Ishikawa (cell line): ENCODE results near the gene ENOX2.

Experiments
- CEBPB ChIP-seq: IDR thresholded peaks from 2 replicates; pipeline ENCODE4 v1.6.1; 2012
- CREB1 ChIP-seq: IDR thresholded peaks from 2 replicates; pipeline ENCODE4 v1.6.1; 2012; ENCODE audit warnings: low read depth
- EGR1 ChIP-seq: IDR thresholded peaks from 2 replicates; pipeline ENCODE4 v1.6.1; 2012
- EP300 ChIP-seq: IDR thresholded peaks from 2 replicates; pipeline ENCODE4 v1.6.1; 2012; ENCODE audit warnings: borderline replicate concordance
- FOXM1 ChIP-seq: IDR thresholded peaks from 2 replicates; pipeline ENCODE4 v1.6.1; 2012; ENCODE audit warnings: low read depth, borderline replicate concordance
- NFIC ChIP-seq: IDR thresholded peaks from 2 replicates; pipeline ENCODE4 v1.6.1; 2012
- RAD21 ChIP-seq: IDR thresholded peaks from 2 replicates; pipeline ENCODE4 v1.6.1; 2012; ENCODE audit warnings: low read depth
- TAF1 ChIP-seq: IDR thresholded peaks from 2 replicates; pipeline ENCODE4 v1.6.1; 2012; ENCODE audit warnings: low read depth, mild to moderate bottlenecking
- TCF12 ChIP-seq: IDR thresholded peaks from 2 replicates; pipeline ENCODE4 v1.6.1; 2012; ENCODE audit warnings: low read depth
- TEAD4 ChIP-seq: IDR thresholded peaks from 2 replicates; pipeline ENCODE4 v1.6.1; 2012
- YY1 ChIP-seq: IDR thresholded peaks from 2 replicates; pipeline ENCODE4 v1.6.1; 2012; ENCODE audit warnings: low read depth
- ZBTB7A ChIP-seq: IDR thresholded peaks from 2 replicates; pipeline ENCODE4 v1.6.1; 2012; ENCODE audit warnings: low read depth
- TF ChIP-seq, protein P1 (sequence below): IDR thresholded peaks from 2 replicates; pipeline ENCODE4 v1.6.1; 2012
- TF ChIP-seq, protein P2 (sequence below): IDR thresholded peaks from 2 replicates; pipeline ENCODE4 v1.6.1; 2012; ENCODE audit warnings: low read depth, mild to moderate bottlenecking
- TF ChIP-seq, protein P3 (sequence below): IDR thresholded peaks from 2 replicates; pipeline ENCODE4 v1.6.1; 2012

Gene ENOX2

DNA sequence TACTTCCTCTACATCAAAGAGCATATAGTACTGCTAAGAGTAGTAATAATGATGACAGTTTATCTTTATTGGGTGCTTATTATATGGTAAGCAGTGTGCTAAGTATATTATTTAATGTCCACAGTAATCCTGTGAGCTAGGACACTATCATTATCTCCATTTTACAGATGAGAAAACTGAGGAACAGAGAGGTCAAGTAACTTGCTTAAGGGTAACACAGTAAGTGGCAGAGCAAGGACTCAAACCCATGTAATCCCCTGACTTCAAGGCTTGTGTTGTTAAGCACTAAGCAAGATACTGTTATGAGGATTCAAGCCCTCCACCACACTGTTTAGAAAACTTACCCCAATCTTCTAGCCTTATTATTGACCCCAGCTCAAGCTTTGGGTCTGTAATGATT lies 202.4 kb downstream of the ENOX2 start:
- TF ChIP-seq YY1 (no peak), CREB1 (no peak), TEAD4 (no peak), RAD21 (no peak), EGR1 (no peak), NFIC (no peak), ZBTB7A (no peak), FOXM1 (no peak), EP300 (no peak), TAF1 (no peak), TCF12 (no peak), CEBPB (no peak)
- TF ChIP-seq, protein P1, sequence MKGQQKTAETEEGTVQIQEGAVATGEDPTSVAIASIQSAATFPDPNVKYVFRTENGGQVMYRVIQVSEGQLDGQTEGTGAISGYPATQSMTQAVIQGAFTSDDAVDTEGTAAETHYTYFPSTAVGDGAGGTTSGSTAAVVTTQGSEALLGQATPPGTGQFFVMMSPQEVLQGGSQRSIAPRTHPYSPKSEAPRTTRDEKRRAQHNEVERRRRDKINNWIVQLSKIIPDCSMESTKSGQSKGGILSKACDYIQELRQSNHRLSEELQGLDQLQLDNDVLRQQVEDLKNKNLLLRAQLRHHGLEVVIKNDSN: no peak
- TF ChIP-seq, protein P2, sequence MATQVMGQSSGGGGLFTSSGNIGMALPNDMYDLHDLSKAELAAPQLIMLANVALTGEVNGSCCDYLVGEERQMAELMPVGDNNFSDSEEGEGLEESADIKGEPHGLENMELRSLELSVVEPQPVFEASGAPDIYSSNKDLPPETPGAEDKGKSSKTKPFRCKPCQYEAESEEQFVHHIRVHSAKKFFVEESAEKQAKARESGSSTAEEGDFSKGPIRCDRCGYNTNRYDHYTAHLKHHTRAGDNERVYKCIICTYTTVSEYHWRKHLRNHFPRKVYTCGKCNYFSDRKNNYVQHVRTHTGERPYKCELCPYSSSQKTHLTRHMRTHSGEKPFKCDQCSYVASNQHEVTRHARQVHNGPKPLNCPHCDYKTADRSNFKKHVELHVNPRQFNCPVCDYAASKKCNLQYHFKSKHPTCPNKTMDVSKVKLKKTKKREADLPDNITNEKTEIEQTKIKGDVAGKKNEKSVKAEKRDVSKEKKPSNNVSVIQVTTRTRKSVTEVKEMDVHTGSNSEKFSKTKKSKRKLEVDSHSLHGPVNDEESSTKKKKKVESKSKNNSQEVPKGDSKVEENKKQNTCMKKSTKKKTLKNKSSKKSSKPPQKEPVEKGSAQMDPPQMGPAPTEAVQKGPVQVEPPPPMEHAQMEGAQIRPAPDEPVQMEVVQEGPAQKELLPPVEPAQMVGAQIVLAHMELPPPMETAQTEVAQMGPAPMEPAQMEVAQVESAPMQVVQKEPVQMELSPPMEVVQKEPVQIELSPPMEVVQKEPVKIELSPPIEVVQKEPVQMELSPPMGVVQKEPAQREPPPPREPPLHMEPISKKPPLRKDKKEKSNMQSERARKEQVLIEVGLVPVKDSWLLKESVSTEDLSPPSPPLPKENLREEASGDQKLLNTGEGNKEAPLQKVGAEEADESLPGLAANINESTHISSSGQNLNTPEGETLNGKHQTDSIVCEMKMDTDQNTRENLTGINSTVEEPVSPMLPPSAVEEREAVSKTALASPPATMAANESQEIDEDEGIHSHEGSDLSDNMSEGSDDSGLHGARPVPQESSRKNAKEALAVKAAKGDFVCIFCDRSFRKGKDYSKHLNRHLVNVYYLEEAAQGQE: no peak
- TF ChIP-seq, protein P3, sequence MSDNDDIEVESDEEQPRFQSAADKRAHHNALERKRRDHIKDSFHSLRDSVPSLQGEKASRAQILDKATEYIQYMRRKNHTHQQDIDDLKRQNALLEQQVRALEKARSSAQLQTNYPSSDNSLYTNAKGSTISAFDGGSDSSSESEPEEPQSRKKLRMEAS: no peak

DNA sequence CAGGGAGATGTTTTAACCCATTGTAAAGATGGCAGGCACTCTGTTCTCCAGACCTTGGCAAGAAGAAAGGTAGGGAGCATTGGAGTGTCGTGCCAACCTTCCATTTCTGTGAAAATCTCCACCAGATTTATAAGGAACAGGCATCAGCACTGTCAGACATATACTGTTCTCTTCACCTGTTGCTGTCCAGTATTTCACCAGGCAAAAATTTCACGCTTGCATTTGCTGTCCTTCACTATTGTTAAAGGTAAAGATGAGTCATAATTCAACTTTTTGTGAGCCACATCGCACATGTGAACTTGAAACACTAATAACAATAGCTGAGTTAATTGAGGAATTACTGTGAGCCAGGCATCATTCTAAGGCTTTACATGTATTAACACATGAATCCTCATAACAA lies 203.4 kb downstream of the ENOX2 start:
- TF ChIP-seq TCF12: no peak
- TF ChIP-seq YY1: no peak
- no peak for TF ChIP-seq TAF1
- no peak for TF ChIP-seq CREB1
- TF ChIP-seq, protein P2: no peak
- no peak for TF ChIP-seq RAD21

GRCh38 chrX:130696542-130696941 lies 206.5 kb downstream of the ENOX2 start:
- TF ChIP-seq EP300: no peak
- TF ChIP-seq, protein P1: no peak
- TF ChIP-seq, protein P3: no peak
- no peak for TF ChIP-seq YY1
- TF ChIP-seq FOXM1: no peak
- TF ChIP-seq, protein P2: no peak
- no peak for TF ChIP-seq TEAD4
- TF ChIP-seq RAD21: no peak
- TF ChIP-seq EGR1: no peak
- no peak for TF ChIP-seq CREB1
- TF ChIP-seq TAF1: no peak
- TF ChIP-seq ZBTB7A: no peak
- TF ChIP-seq NFIC: no peak
- no peak for TF ChIP-seq TCF12
- no peak for TF ChIP-seq CEBPB

- TF ChIP-seq NFIC: no peak
These were observed 207.1 kb downstream of the ENOX2 start for GRCh38 chrX:130695931-130696330.

DNA sequence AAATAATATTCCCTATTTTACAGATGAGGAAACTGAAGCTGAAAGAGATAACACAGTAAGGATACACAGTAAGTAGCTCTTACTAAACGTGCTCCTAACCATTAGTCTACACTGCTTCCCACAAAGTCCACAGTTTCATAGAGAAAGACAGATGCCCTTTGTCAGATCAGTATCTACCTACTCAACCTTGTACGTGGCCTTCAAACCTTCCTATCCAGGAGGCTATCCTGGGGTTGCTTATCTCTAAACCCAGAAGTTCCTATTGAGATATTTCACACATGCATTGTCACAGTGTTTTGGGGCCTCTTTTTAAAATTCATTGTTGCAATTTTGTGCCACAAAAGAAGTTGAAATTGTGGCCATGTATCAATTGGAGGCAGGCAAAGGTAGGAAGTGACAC lies 208.0 kb downstream of the ENOX2 start:
- TF ChIP-seq EGR1 (no peak), TAF1 (no peak), TCF12 (no peak), YY1 (no peak), CEBPB (no peak)
- TF ChIP-seq, protein P2: no peak
